T1000 (cell line): ENCODE measurements around the gene IRF5.
"Not testable (repeated sequence)": the region's sequence is repeated elsewhere in the genome, so short reads cannot be mapped to it uniquely, and the experiment has no call there.

Source experiments
- DNase-seq: peaks from one replicate; lab custom pipeline; 2025; ENCODE audit warnings: mixed read lengths; lab: John Stamatoyannopoulos, UW

The IRF5 gene

GRCh38 chr7:128906001-128906765 is 31.5 kb upstream of the IRF5 start:
- DNase-seq: no peak

GRCh38 chr7:128906766-128907559 is 30.8 kb upstream of the IRF5 start:
- DNase-seq: no peak

- DNase-seq: no peak
These were observed 28.7 kb upstream of the IRF5 start for GRCh38 chr7:128908750-128909624.

GRCh38 chr7:128909625-128910568 is 27.8 kb upstream of the IRF5 start:
- no peak for DNase-seq

GRCh38 chr7:128910569-128910945 is 27.2 kb upstream of the IRF5 start, which contains the start of gene KCP:
Gene KCP (minus strand): TSS chr7:128910709. CDS start chr7:128910676, 33 bp downstream.
- DNase-seq: no peak

- no peak for DNase-seq
These were observed 26.2 kb upstream of the IRF5 start for GRCh38 chr7:128911423-128912031.

- no peak for DNase-seq
These were observed 25.4 kb upstream of the IRF5 start for GRCh38 chr7:128912281-128912680.

- DNase-seq: not testable (repeated sequence)
These were observed 24.8 kb upstream of the IRF5 start for GRCh38 chr7:128912709-128913495.

- DNase-seq: no peak
These were observed 23.7 kb upstream of the IRF5 start for GRCh38 chr7:128913870-128914565.

- DNase-seq: no peak
These were observed 23.1 kb upstream of the IRF5 start for GRCh38 chr7:128914566-128915151.

- DNase-seq: no peak
These were observed 22.4 kb upstream of the IRF5 start for GRCh38 chr7:128915271-128915819.

GRCh38 chr7:128915841-128916642 is 21.7 kb upstream of the IRF5 start:
- no peak for DNase-seq

- DNase-seq: no peak
These were observed 21.1 kb upstream of the IRF5 start for GRCh38 chr7:128916643-128916915.

- DNase-seq: no peak
These were observed 20.6 kb upstream of the IRF5 start for GRCh38 chr7:128917122-128917521.

GRCh38 chr7:128918016-128918665 is 19.6 kb upstream of the IRF5 start:
- DNase-seq: no peak

- no peak for DNase-seq
These were observed 18.5 kb upstream of the IRF5 start for GRCh38 chr7:128919241-128919640.
